ENCODE results near the gene ACSM5. TPM values are rescaled to one million over a fixed set of nuclear protein-coding genes. Genes with fewer than 3 reads are reported as not detected.

The ACSM5 gene
- total RNA-seq: 228 TPM

- ATAC-seq: peak; percentile 92
- DNase-seq (ENCODE audit: low spot score): peak; percentile 97
These were observed at the start of gene ACSM5 for GRCh38 chr16:20409398-20410120. Gene ACSM5, plus strand, starts transcription at chr16:20409534. Its CDS starts 1,951 bp downstream, at chr16:20411485.

GRCh38 chr16:20359997-20360396, 49.3 kb upstream of the ACSM5 start:
- DNase-seq (ENCODE audit: low spot score): no peak
- ATAC-seq: peak; percentile 46

- ATAC-seq: no peak
- DNase-seq (ENCODE audit: low spot score): no peak
These were observed 46.1 kb upstream of the ACSM5 start for GRCh38 chr16:20363191-20363590.

- no peak for ATAC-seq
- DNase-seq (ENCODE audit: low spot score): no peak
These were observed 45.3 kb upstream of the ACSM5 start for GRCh38 chr16:20364051-20364450.

- ATAC-seq: no peak
- DNase-seq (ENCODE audit: low spot score): no peak
These were observed 39.8 kb upstream of the ACSM5 start for GRCh38 chr16:20369452-20370054.

- ATAC-seq: no peak
These were observed 36.6 kb upstream of the ACSM5 start for GRCh38 chr16:20372701-20373100.

GRCh38 chr16:20377181-20377580, 32.2 kb upstream of the ACSM5 start:
- ATAC-seq: no peak
- DNase-seq (ENCODE audit: low spot score): no peak

More at GRCh38 chr16:20372701-20373100, 36.6 kb upstream of the ACSM5 start:
- DNase-seq (ENCODE audit: low spot score): no peak

GRCh38 chr16:20380782-20381181, 28.6 kb upstream of the ACSM5 start:
- ATAC-seq (no peak), DNase-seq (ENCODE audit: low spot score) (no peak)

GRCh38 chr16:20382202-20382948, 27.0 kb upstream of the ACSM5 start:
- no peak for ATAC-seq
- DNase-seq (ENCODE audit: low spot score): no peak

- ATAC-seq (peak; percentile 69), DNase-seq (ENCODE audit: low spot score) (peak; percentile 71)
These were observed 26.0 kb upstream of the ACSM5 start for GRCh38 chr16:20383106-20384029.

- DNase-seq (ENCODE audit: low spot score): peak; percentile 93
- ATAC-seq: peak; percentile 82
These were observed 23.2 kb upstream of the ACSM5 start for GRCh38 chr16:20385844-20386832.

GRCh38 chr16:20387978-20388377, 21.4 kb upstream of the ACSM5 start:
- no peak for DNase-seq (ENCODE audit: low spot score)
- ATAC-seq: no peak

- DNase-seq (ENCODE audit: low spot score): no peak
- ATAC-seq: no peak
These were observed 20.5 kb upstream of the ACSM5 start for GRCh38 chr16:20388854-20389253.

- DNase-seq (ENCODE audit: low spot score): no peak
- no peak for ATAC-seq
These were observed 18.3 kb upstream of the ACSM5 start for GRCh38 chr16:20391045-20391444.

GRCh38 chr16:20393801-20394577, 15.3 kb upstream of the ACSM5 start:
- ATAC-seq (peak; percentile 84), DNase-seq (ENCODE audit: low spot score) (no peak)

GRCh38 chr16:20395946-20396345, 13.4 kb upstream of the ACSM5 start:
- no peak for DNase-seq (ENCODE audit: low spot score)
- ATAC-seq: no peak

GRCh38 chr16:20396846-20397467, 12.4 kb upstream of the ACSM5 start:
- no peak for DNase-seq (ENCODE audit: low spot score)
- no peak for ATAC-seq

- ATAC-seq (peak; percentile 33), DNase-seq (ENCODE audit: low spot score) (no peak)
These were observed 11.8 kb upstream of the ACSM5 start for GRCh38 chr16:20397468-20398074.

All from left lobe of liver (tissue), 2 donors.